Fibroblast of skin of right quadriceps (primary cell): ENCODE measurements around the gene LRCH1.

Source experiments
- DNase-seq: peaks from one replicate; pipeline ENCODE4 v3.0.0-alpha.2; 2013

LRCH1 gene

GRCh38 chr13:46535825-46536224 lies 17.1 kb upstream of the LRCH1 start:
- peak; percentile 20 for DNase-seq

GRCh38 chr13:46536341-46536740 lies 16.6 kb upstream of the LRCH1 start:
- no peak for DNase-seq

GRCh38 chr13:46539231-46539630 lies 13.7 kb upstream of the LRCH1 start:
- DNase-seq = no peak

- DNase-seq = no peak
Measured at GRCh38 chr13:46541210-46541609, 11.8 kb upstream of the LRCH1 start.

GRCh38 chr13:46542833-46543232 lies 10.1 kb upstream of the LRCH1 start:
- no peak for DNase-seq

GRCh38 chr13:46543287-46543686 lies 9.7 kb upstream of the LRCH1 start:
- no peak for DNase-seq

GRCh38 chr13:46544208-46544607 lies 8.8 kb upstream of the LRCH1 start:
- DNase-seq = no peak

GRCh38 chr13:46544811-46545210 lies 8.2 kb upstream of the LRCH1 start:
- no peak for DNase-seq

- no peak for DNase-seq
Measured at GRCh38 chr13:46546084-46546768, 6.7 kb upstream of the LRCH1 start.

- no peak for DNase-seq
Measured at GRCh38 chr13:46550822-46551221, 2.1 kb upstream of the LRCH1 start.

- peak; percentile 73 for DNase-seq
Measured at GRCh38 chr13:46551410-46552302, 1.3 kb upstream of the LRCH1 start.

- no peak for DNase-seq
Measured at GRCh38 chr13:46552303-46552682, 677 bp upstream of the LRCH1 start.

GRCh38 chr13:46553521-46553885 lies 533 bp downstream of the LRCH1 start:
- DNase-seq = no peak

- DNase-seq = peak; percentile 84
Measured at GRCh38 chr13:46553886-46554858, 1.2 kb downstream of the LRCH1 start.

GRCh38 chr13:46554951-46555350 lies 2.0 kb downstream of the LRCH1 start:
- no peak for DNase-seq

- DNase-seq = no peak
Measured at GRCh38 chr13:46555722-46556417, 2.9 kb downstream of the LRCH1 start.

GRCh38 chr13:46556418-46556779 lies 3.4 kb downstream of the LRCH1 start:
- DNase-seq = no peak

GRCh38 chr13:46559272-46559805 lies 6.4 kb downstream of the LRCH1 start:
- DNase-seq = no peak

GRCh38 chr13:46560778-46561177 lies 7.8 kb downstream of the LRCH1 start:
- no peak for DNase-seq

GRCh38 chr13:46561286-46561685 lies 8.3 kb downstream of the LRCH1 start:
- DNase-seq = no peak

GRCh38 chr13:46561691-46562090 lies 8.7 kb downstream of the LRCH1 start:
- no peak for DNase-seq

- no peak for DNase-seq
Measured at GRCh38 chr13:46562152-46562551, 9.2 kb downstream of the LRCH1 start.
